Measurements from ENCODE around the gene TBCD. TPM values are rescaled to one million over a fixed set of nuclear protein-coding genes. Genes with fewer than 3 reads are reported as not detected.

Gene TBCD
- total and polyA plus RNA-seq, 12 donors, result 41.3 to 107 (median 52.4) TPM

DNA sequence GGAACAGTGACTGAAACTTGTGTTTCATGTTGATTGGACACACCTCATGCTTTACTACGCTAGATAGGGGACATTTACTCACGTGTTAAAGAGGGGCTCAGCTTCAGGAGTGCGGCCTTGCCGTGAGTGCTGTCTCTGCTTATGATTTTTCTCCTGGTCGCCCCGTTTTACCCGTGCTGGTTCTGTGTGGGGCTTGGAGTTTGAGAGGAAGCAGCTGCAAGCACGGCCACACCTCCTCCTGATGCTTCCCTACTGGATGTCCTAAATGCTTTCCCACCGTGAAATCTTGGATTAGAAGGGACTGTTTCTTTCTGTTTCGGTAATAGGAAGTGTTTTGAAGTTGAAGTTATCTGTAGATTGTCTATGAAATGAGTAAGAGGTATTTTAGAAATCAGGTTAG is 141.9 kb downstream of the TBCD start:
- ATAC-seq (peak in 1 of 8 donors; percentile 24), DNase-seq (no peak)
- intact Hi-C loops (cut with DNase I), result no loop called here
- Histone ChIP-seq H3K9me3 (no peaks in the 10 kb centered on the region), H3K36me3 (peaks cover 0 to 69% (median 0%) of the 10 kb centered on the region in 9 donors), H3K4me3 (peak overlapping the region in 1 of 10 donors; percentile 4), H3K27me3 (no peaks in the 10 kb centered on the region), H3K4me1 (peaks cover 14 to 62% (median 39%) of the 10 kb centered on the region in 9 donors), H3K27ac (peak overlapping the region in 4 of 10 donors; percentile 24 to 78 (median 43))
- TF ChIP-seq CTCF (IDR thresholded peaks at IDR 0.05), result no peak
- 63% methylated on average over 10 of the region's 10 CpGs for WGBS, 2 donors

DNA sequence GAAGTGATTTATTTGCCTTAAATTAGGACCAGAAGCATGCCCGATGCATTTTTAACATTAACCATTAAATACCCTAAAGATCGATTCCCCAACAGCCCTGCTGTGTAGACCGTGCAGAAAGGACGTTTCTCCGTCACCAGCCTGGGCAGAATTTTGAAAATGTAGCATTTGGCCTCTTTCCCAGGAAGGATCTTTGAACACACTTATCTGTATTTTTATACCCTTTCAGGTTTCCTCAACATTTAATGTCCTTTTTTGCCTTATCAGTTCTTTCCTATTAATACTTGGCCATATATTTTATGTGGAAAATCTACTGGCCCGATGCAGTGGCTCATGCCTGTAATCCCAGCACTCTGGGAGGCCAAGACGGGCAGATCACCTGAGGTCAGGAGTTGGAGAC is 142.5 kb downstream of the TBCD start:
- Histone ChIP-seq H3K4me3 (no peak overlapping the region), H3K36me3 (peaks cover 0 to 75% (median 4%) of the 10 kb centered on the region in 9 donors), H3K27me3 (no peaks in the 10 kb centered on the region), H3K4me1 (peaks cover 10 to 56% (median 34%) of the 10 kb centered on the region in 9 donors), H3K27ac (peak overlapping the region in 3 of 10 donors; percentile 24 to 78 (median 58)), H3K9me3 (no peaks in the 10 kb centered on the region)
- ATAC-seq (no peak), DNase-seq (no peak)
- 79 to 87% methylated on average over 7 of the region's 7 CpGs for WGBS, 2 donors
- intact Hi-C loops (cut with DNase I), result no loop called here
- TF ChIP-seq CTCF (IDR thresholded peaks at IDR 0.05), result no peak

GRCh38 chr17:82895087-82895486 is 143.2 kb downstream of the TBCD start:
- 97 to 99% methylated on average over 12 of the region's 12 CpGs for WGBS, 2 donors
- intact Hi-C loops (cut with DNase I), result loop anchor here in 1 of 10 donors (5.0 kb wide), 1 partner anchor 37 kb away; no protein-coding TSS in a partner anchor
- Histone ChIP-seq H3K9me3 (no peaks in the 10 kb centered on the region), H3K36me3 (peaks cover 0 to 79% (median 4%) of the 10 kb centered on the region in 9 donors), H3K4me3 (no peak overlapping the region), H3K27me3 (no peaks in the 10 kb centered on the region), H3K27ac (no peak overlapping the region), H3K4me1 (peaks cover 5 to 49% (median 28%) of the 10 kb centered on the region in 9 donors)
- no peak for ATAC-seq
- TF ChIP-seq CTCF (IDR thresholded peaks at IDR 0.05), result no peak
- no peak for DNase-seq

DNA sequence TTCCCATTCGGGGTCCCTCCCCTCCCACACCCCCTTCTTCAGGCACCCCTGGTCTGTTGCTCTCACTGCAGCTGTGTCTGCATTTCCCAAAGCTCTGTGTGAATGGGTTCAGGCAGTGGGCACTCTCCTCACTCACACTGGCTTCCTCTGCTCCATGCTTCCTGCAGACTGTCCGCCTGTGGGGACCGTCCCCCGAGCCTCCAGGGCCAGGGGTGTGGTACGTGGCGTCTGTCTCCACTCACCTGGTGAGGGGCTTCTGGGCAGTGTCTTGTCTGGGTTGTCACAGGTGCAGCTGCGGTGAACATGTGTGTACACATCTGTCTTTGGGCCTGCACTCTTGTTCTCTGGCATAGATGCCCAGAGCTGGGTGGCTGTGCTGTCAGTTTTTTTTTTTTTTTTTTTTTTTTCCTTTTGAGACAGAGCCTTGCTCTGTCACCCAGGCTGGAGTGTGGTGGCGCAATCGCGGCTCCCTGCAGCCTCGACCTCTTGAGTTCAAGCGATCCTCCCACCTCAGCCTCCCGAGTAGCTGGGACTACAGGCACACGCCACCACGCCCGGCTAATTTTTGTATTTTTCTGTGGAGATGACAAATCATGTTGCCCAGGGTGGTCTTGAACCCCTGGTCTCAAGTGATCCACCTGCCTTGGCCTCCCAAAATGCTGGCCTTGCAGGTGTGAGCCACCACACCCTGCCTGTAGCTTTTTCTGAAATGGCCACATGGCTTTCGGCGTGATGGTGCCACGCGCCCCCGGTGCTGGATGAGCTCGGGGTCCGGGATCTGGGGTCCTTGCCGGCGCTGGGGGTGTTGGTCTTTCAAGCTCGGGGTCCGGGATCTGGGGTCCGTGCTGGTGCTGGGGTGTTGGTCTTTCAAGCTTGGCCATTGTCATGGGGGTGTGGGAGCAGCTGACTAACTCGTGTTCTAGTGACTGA is 144.5 kb downstream of the TBCD start:
- Histone ChIP-seq H3K4me3 (no peak overlapping the region), H3K9me3 (no peaks in the 10 kb centered on the region), H3K27me3 (no peaks in the 10 kb centered on the region), H3K36me3 (peaks cover 0 to 82% (median 4%) of the 10 kb centered on the region in 9 donors), H3K27ac (no peak overlapping the region), H3K4me1 (peaks cover 0 to 36% (median 23%) of the 10 kb centered on the region in 9 donors)
- DNase-seq, result no peak
- ATAC-seq, result no peak
- intact Hi-C loops (cut with DNase I), result loop anchor here in 1 of 10 donors (5.0 kb wide), 1 partner anchor 36 kb away; no protein-coding TSS in a partner anchor
- 96% methylated on average over 29 of the region's 29 CpGs for WGBS, 2 donors
- TF ChIP-seq CTCF (IDR thresholded peaks at IDR 0.05), result no peak
